ENCODE measurements around the gene EFNB2.

The EFNB2 gene

GRCh38 chr13:106561551-106562170, 26.2 kb upstream of the EFNB2 start:
- Mint-ChIP-seq H3K4me1 (peaks cover 53% of the 10 kb centered on the region), H3K27me3 (no peaks in the 10 kb centered on the region), H3K36me3 (peaks cover 39% of the 10 kb centered on the region), H3K27ac (no peak overlapping the region), H3K9me3 (no peaks in the 10 kb centered on the region), H3K4me3 (no peak overlapping the region)
- CTCF ChIA-PET = interaction anchor here (1.3 kb wide), 1 partner anchor 58 kb away, joined by 3 read pairs; no protein-coding TSS in a partner anchor
- DNase-seq = no peak

GRCh38 chr13:106560821-106561220, 25.4 kb upstream of the EFNB2 start:
- Mint-ChIP-seq H3K9me3 (no peaks in the 10 kb centered on the region), H3K27me3 (no peaks in the 10 kb centered on the region), H3K36me3 (peaks cover 44% of the 10 kb centered on the region), H3K27ac (no peak overlapping the region), H3K4me3 (no peak overlapping the region), H3K4me1 (peaks cover 44% of the 10 kb centered on the region)
- DNase-seq = no peak
- CTCF ChIA-PET = no interaction called here

GRCh38 chr13:106558527-106558926, 23.1 kb upstream of the EFNB2 start:
- no peak overlapping the region for H3K4me3 Mint-ChIP-seq
- H3K27me3 Mint-ChIP-seq = no peaks in the 10 kb centered on the region
- CTCF ChIA-PET = no interaction called here
- no peak overlapping the region for H3K27ac Mint-ChIP-seq
- H3K36me3 Mint-ChIP-seq = peaks cover 54% of the 10 kb centered on the region
- no peak for DNase-seq
- peaks cover 22% of the 10 kb centered on the region for H3K4me1 Mint-ChIP-seq
- H3K9me3 Mint-ChIP-seq = no peaks in the 10 kb centered on the region

- Mint-ChIP-seq H3K4me3 (no peak overlapping the region), H3K27ac (no peak overlapping the region), H3K27me3 (no peaks in the 10 kb centered on the region), H3K36me3 (peaks cover 67% of the 10 kb centered on the region), H3K9me3 (no peaks in the 10 kb centered on the region), H3K4me1 (peaks cover 4% of the 10 kb centered on the region)
- no peak for DNase-seq
- CTCF ChIA-PET = no interaction called here
Measured at GRCh38 chr13:106555631-106556328, 20.3 kb upstream of the EFNB2 start.

GRCh38 chr13:106551751-106552150, 16.3 kb upstream of the EFNB2 start:
- H3K36me3 Mint-ChIP-seq = peaks cover 55% of the 10 kb centered on the region
- H3K4me3 Mint-ChIP-seq = no peak overlapping the region
- no peaks in the 10 kb centered on the region for H3K27me3 Mint-ChIP-seq
- peak overlapping the region; percentile 12 for H3K27ac Mint-ChIP-seq
- peaks cover 2% of the 10 kb centered on the region for H3K4me1 Mint-ChIP-seq
- CTCF ChIA-PET = no interaction called here
- no peak for DNase-seq
- H3K9me3 Mint-ChIP-seq = no peaks in the 10 kb centered on the region

- Mint-ChIP-seq H3K27ac (peak overlapping the region; percentile 12), H3K9me3 (no peaks in the 10 kb centered on the region), H3K4me3 (no peak overlapping the region), H3K36me3 (peaks cover 51% of the 10 kb centered on the region), H3K4me1 (peaks cover 2% of the 10 kb centered on the region), H3K27me3 (no peaks in the 10 kb centered on the region)
- no peak for DNase-seq
- CTCF ChIA-PET = no interaction called here
Measured at GRCh38 chr13:106551350-106551749, 15.9 kb upstream of the EFNB2 start.

DNA sequence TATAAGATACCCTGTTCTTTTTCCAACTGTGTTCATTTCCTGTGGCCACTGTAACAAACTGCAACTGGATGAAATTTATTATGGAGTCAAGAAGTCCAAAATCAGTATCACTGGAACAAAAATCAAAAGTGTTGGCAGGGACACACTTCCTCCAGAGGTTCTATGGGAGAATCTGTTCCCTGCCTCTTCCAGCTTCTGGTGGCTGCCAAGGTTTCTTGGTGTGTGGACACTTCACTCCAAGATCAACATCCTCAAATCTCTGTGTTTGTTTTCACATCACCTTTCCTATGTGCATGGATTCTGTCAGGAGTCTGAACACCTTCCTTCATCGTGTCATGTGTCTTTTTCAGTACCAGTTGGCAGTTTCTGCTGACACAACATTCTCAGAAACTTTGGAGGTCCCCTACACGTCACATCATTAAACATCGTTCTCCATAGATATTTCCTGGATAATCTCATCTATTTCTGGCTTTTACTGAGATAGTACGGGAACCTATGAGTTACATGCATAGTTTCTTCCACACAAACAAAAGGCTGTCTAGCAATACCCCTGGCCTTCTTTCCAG, 15.2 kb upstream of the EFNB2 start:
- CTCF ChIA-PET = no interaction called here
- Mint-ChIP-seq H3K9me3 (no peaks in the 10 kb centered on the region), H3K36me3 (peaks cover 44% of the 10 kb centered on the region), H3K27ac (peak overlapping the region; percentile 43), H3K4me3 (no peak overlapping the region), H3K27me3 (no peaks in the 10 kb centered on the region), H3K4me1 (peaks cover 2% of the 10 kb centered on the region)
- no peak for DNase-seq

DNA sequence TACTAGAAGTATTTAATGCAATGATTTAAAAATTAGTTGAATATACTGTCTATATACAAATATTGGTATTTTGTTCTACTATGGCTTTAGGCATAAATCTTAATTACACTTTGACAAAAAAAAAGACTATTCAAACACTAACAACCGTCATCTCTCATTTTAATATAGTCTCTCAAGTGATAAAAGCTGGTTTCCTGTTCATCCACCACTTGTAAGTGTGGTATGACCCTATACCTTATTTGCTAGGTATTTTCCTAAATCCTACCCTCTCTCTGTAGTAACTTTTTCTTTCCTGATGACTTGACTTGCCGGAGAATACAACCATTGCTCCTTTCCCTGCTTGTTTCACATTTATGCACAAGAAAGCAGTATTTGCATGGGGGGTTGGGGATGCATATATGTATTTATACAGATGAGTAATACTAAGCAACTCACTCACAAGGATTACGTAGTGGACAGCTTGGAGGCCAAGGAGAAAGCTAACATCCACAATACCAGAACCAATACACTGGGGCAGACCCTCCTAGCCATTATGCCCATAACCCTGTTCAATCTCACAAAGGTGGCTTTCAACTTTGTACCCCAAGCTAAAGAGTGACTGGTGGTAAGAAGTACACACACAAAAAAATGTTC, 12.7 kb upstream of the EFNB2 start:
- Mint-ChIP-seq H3K27me3 (no peaks in the 10 kb centered on the region), H3K4me1 (peaks cover 2% of the 10 kb centered on the region), H3K4me3 (no peak overlapping the region), H3K9me3 (no peaks in the 10 kb centered on the region), H3K27ac (no peak overlapping the region), H3K36me3 (peaks cover 25% of the 10 kb centered on the region)
- no peak for DNase-seq
- CTCF ChIA-PET = interaction anchor here (1.3 kb wide), 1 partner anchor 12 kb away, joined by 4 read pairs; no protein-coding TSS in a partner anchor

- Mint-ChIP-seq H3K27ac (no peak overlapping the region), H3K27me3 (no peaks in the 10 kb centered on the region), H3K4me1 (no peaks in the 10 kb centered on the region), H3K9me3 (no peaks in the 10 kb centered on the region), H3K4me3 (no peak overlapping the region), H3K36me3 (peaks cover 15% of the 10 kb centered on the region)
- no peak for DNase-seq
- CTCF ChIA-PET = no interaction called here
Measured at GRCh38 chr13:106541826-106542225, 6.4 kb upstream of the EFNB2 start.

DNA sequence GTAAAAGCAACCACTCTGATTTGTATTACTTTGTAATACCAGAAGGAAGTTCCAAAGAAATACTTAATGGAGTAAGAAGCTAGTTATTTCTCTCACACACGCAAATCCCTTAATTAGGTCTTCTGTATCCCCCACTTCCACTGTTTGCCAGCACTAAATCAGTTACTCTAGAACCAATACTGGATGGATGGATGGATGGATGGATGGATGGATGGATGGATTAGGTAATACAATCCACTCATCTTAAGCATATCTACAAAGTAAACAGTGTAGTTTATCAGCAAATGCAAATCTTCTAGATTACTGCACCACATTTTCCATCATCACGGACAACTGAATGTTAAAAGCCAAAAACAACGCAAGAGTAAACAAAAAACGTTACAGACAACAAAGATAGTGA, 5.2 kb upstream of the EFNB2 start:
- Mint-ChIP-seq H3K9me3 (no peaks in the 10 kb centered on the region), H3K27me3 (peaks cover 8% of the 10 kb centered on the region), H3K36me3 (peaks cover 15% of the 10 kb centered on the region), H3K4me3 (no peak overlapping the region), H3K27ac (no peak overlapping the region), H3K4me1 (peaks cover 3% of the 10 kb centered on the region)
- DNase-seq = no peak
- CTCF ChIA-PET = no interaction called here

- H3K27me3 Mint-ChIP-seq = peaks cover 33% of the 10 kb centered on the region
- CTCF ChIA-PET = interaction anchor here (0.9 to 2.1 kb wide), 2 partner anchors 9 to 32 kb away, joined by 3 to 8 read pairs; no protein-coding TSS in a partner anchor
- H3K27ac Mint-ChIP-seq = no peak overlapping the region
- no peak overlapping the region for H3K4me3 Mint-ChIP-seq
- H3K4me1 Mint-ChIP-seq = peaks cover 18% of the 10 kb centered on the region
- H3K9me3 Mint-ChIP-seq = no peaks in the 10 kb centered on the region
- no peak for DNase-seq
- H3K36me3 Mint-ChIP-seq = peaks cover 10% of the 10 kb centered on the region
Measured at GRCh38 chr13:106537521-106537920, 2.1 kb upstream of the EFNB2 start.

DNA sequence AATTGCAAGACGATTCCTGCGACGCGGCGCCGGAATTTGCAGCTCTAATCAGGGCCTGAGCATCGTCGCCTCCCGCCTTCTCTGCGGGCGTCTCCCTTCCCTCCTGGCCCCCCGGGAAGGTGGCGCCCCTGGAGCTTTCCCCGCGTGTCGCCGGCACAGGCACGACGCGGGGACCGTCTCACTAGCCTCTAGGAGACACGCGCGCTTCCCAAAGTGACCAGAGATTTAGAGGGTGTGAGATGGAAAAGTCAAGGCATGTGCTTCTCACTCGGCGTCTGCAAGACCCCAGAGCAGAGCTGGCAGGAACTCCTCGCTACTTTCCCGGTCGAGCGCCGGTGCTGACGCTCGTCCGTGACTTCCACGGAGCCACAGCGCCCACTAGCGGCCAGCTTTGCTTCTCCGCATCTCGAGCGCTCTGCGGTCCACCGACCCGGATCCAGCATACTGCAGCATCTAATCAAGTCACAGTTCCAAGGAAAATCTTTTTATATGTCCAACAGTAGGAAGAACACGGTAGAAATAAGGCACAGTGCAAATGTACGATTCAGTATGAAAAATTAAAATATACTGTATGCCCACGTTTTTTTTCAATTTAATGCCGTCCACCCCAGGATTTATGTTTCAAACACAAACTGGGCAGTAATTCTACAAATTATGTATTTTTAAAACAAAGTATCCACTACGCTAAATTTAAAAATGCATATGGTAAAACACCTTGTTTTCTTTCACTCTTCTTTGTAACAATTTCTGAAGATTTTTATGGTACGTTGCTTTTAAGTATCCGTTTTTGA, 977 bp upstream of the EFNB2 start:
- Mint-ChIP-seq H3K27ac (peak overlapping the region; percentile 68), H3K36me3 (peaks cover 9% of the 10 kb centered on the region)
- CTCF ChIA-PET = interaction anchor here (0.7 to 2.1 kb wide), 10 partner anchors 10 to 308 kb away, joined by 3 to 8 read pairs (median 4); no protein-coding TSS in a partner anchor

DNA sequence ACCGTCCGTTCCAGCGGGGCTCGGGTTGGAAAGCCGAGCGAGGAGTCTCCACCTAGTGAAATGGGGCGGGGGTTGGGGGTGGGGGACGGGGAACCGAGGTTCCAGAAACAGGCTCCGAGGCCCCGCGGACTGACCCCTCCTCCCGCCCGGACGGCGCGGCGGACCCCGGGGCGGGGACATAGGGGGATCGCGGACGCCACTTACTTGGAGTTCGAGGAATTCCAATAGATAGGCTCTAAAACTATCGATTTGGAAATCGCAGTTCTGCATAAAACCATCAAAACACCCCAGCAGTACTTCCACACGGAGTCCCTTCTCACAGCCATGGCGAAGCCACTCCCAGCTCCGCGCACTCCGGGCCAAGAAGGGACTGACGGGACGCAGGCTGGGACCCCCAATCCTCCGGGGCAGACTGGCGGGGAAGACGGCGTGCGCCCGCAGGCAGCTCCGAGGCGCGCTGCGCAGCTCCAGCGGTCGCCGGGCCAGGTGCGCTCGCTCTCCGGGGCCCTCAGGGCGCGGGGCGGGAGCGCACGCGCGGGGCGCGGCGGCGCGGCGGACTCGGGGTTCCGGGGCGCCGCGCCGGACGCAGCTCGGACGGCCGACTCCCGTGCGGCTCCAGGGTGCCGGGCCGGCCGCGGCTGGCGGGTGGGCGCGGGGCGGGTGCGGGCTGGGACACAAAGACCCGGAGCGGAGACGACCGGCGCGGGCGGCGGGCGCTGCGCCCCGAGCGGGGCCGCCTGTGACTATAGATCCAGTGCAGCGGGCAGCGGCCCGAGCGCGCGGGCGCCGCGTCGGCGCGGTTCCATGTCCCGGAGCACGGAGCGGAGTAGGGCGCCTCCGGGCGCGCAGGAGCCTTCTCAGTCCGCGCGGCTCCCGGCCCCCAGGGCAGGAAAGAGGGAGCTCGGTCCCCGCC, 567 bp downstream of the EFNB2 start:
- Mint-ChIP-seq H3K27ac (peak overlapping the region; percentile 19), H3K4me1 (peaks cover 18% of the 10 kb centered on the region), H3K4me3 (peak overlapping the region; percentile 87), H3K36me3 (no peaks in the 10 kb centered on the region), H3K27me3 (peaks cover 52% of the 10 kb centered on the region), H3K9me3 (no peaks in the 10 kb centered on the region)
- CTCF ChIA-PET = interaction anchor here (0.9 to 1.3 kb wide), 3 partner anchors 19 to 306 kb away, joined by 3 to 4 read pairs (median 3); no protein-coding TSS in a partner anchor
- DNase-seq = peak; percentile 30

More for the DNA sequence above, 977 bp upstream of the EFNB2 start:
- peak; percentile 88 for DNase-seq
- Mint-ChIP-seq H3K27me3 (peaks cover 42% of the 10 kb centered on the region), H3K4me3 (peak overlapping the region; percentile 87), H3K9me3 (no peaks in the 10 kb centered on the region), H3K4me1 (peaks cover 18% of the 10 kb centered on the region)

Data from activated naive CD4-positive, alpha-beta T cell treated with anti-CD3 and anti-CD28 coated beads, Interleukin-2, amount 10 ng/mL, durations not matched to agents 7 days and 5 days (primary cell).